KBM-7 (cell line): ENCODE data around the gene HS6ST1.
A peak's percentile ranks its signal among the peaks of the same experiment; 100 is the strongest.

ENCODE experiments used
- DNase-seq: peaks from one replicate; pipeline ENCODE4 v3.0.0-alpha.2; 2015
- in situ Hi-C: fragments of 300-500 bp; cut with MboI; formaldehyde crosslinking; loops from 2 replicates; pipeline ENCODE4 v1.14.3; 2020; ENCODE audit warnings: low sequenced_read_pairs, low pct_unique_long_range_greater_than_20kb, mixed read lengths

The HS6ST1 gene

DNA sequence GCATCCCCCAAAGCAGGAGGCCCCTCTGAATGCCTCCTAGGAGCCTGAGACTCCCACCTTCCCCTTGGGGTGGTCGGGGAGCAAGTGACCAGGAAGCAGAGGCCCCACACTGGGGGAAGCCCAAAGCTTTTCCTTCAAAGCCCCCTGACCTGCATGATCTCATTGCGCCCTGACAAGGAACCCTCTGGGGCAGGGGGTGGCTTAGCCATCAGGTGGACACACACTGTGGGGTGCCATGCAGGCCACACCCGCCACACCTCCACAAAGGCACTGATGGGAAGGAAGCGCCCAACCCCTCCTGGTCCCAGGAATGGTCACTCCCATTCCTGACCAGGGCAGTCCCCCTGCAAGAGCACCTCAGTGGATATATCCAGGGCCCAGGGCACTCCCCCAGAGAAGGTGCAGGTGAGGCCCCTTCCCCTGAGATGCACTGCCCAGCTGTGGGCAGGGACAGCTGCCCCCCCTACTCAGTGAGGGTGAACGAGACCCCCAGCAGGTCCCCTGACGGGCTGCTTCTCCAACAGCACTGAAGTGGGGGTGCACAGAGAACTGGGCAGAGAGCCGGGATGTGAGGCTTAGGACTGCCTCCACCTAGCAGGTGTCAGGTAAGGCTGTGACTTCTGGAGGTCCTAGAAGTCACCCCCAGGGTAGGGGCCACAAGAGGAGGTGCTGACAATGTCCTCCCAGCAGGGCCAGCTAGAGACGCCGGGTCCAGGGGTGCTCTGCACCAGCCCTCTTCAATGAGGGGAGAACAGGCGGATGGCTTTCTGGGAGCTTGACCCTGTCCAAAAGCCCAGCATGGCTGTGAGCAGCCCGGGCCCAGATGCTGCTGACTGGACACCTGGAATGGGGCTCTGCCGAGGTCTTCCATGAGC lies 31.5 kb downstream of the HS6ST1 start:
- in situ Hi-C loops: no loop called here

DNA sequence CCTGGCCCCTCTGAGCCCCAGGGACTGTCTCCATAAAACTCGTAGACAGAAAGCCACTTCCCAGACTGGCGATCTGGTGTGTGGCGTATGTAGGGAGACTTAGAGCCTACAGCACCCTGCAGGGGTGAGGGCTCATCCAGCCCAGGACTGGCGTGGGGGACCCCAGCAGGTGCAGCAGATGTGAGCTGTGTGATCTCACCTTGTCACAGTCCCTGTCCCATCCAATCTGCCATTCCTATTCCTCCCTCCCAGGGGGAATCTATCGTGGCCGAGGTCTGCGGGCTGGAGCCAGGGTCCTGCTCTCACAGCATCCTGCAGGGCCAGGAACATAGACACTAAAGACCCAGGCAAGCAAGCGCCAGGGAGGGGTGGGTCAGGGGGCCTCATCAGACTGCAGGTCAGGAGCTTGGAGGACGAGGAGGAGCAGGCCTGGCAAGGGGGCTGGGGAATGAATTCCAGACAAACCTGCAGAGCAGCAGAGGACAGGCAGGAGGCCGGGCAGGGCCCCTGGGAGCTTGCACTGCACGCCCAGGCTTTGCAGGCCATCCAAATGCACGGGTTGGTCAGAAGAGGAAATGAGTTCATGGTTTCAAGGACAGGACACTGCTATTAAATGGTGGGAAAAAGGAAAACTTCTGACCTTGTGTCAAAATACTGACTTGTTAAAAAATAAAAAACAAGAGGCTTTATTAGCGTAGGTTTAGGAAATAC lies 32.5 kb downstream of the HS6ST1 start:
- no peak for DNase-seq
- in situ Hi-C loops: no loop called here

More for the DNA sequence above, 31.5 kb downstream of the HS6ST1 start:
- DNase-seq: no peak

DNA sequence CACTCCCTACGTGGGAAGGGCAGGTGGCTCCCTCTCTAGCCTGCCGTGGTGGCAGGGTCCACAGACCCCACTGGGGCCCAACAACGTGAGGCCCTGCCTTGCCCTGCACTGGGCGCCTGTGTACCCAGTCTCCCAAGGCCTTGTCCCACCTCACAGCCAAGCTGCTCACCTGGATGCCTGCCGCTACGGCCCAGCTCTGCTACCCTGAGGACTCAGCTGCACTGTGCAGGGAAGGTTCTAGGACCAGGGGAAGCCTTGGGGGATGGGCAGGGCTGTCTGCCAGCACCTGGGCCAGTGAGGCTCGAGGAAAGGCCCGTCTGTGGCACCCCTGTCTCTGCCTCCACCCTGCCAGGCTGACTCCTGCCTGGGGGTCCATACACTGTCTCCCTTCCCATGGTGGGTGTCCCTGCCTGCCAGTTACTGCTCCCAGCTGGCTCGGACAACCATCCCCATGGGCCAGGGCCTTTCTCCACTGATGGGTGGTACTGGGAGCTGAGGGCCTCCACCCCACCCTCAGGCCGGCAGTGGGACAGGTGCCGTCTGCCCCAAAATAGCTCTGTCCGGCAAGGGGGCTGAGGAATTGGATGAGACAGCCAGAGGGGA lies 33.2 kb downstream of the HS6ST1 start:
- in situ Hi-C loops: no loop called here

DNA sequence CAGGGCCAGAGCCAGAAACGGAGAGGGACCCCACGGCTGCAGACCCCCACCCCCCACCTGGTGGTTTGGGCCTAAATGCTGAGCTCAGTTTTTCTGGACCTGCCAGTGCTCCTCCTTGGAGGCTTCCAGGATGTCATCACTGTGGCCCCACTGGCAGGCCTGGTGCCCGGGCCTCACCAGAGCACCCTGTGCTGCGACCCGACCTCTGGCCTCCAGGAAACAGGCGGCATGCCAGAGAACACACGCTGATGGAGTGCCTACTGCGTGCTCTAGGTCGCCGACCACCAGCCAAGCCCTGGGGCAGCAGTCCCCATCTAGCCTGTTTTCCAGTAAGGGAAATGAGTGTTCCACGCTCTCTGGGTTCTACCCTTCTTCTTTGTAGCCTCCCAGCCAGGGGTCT lies 33.8 kb downstream of the HS6ST1 start:
- no peak for DNase-seq
- in situ Hi-C loops: no loop called here

More for the DNA sequence above, 33.2 kb downstream of the HS6ST1 start:
- no peak for DNase-seq

DNA sequence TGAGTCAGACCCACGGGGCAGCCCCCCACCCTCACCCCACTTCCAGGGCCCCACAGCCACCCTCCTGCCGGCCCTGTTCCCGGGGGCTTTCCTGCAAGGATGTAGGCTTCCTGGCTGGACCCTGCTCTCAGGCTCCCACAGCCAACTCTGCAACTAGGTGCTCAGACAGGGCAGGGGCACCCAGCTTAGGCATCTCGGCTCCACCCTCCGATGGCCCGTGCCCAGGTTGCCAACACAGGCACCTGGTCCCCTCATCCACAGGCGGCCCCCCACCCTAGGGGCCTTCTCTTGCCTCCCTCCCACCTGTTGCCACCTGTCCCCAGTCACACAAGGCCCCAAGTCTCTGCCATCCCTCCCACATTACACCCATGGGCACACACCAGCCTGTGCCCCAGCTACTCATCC lies 34.6 kb downstream of the HS6ST1 start:
- DNase-seq: no peak
- in situ Hi-C loops: no loop called here

DNA sequence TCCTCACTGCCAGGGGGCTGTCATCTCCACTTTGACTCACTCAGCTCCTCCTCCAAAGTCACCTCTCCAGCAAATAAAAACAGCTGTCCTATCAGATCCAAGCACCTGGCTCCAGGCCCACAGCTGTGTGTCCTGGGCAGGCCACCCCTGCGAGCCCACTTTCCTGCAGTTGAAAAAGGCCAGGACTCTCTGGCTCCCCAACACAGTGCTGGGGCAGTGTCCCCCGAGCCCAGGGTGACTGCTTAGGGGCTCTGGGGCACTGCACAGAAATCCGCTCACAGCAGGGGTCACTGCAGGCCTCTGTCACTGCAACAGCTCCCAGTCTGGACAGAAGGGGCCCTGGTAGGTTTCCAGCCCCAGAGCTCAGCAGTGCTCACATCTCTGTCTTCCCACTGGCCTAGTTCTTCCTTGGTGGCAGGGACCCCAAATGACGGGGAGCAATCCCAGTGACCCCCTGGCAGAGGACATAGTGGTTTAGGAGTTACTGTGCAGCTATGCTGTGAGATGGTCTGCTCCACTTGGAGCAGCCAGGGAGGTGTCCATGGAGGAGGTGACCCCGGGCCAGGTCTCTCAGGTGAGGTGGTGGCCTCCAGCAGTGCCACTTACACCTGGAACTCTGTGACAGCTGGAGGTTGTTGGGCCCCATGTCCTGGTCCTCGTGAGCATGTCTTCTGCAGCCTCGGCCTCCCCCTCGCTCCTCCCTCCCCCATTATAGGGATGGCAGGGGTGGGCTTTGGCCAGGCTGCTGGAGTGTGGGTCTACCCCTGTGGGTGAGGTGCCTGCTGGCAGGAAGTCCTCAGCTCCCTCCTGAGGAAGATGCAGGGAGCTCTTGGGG lies 35.5 kb downstream of the HS6ST1 start:
- no peak for DNase-seq
- in situ Hi-C loops: no loop called here

DNA sequence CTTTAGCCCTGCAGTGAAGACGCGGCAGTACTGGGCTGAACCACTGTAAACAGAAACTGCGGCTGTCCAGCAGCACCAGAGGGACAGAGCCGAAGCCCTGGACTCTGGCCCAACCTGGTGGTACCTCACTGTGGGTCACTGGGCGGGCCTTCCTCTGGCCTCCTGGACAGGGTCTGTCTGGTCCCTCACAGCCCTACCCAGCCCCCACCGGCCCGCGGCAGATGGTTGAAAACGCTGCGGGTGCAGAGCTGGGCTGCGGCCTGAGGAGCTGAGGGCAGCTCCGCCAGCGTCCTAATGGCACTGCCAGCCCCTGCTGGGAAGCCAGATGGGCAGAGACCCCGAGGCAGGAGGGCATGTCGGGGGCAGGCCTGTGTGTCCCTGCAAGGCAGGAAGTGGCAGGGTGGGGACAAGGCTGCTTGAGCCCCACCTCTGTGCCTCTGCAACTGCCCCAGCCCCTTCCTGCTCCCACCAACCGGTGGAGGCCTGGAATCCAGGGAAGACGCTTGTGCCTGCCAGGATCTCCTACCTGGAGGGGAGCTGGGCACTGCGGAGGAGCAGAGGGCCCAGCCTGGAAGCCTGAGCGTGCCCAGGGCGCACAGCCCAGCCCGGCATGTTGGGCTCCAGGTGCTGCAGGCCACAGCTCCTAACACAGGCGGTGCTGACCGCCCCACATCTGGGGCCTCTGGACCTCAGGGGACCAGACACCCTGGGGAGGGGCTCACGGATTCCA lies 36.3 kb downstream of the HS6ST1 start:
- in situ Hi-C loops: no loop called here
- no peak for DNase-seq

DNA sequence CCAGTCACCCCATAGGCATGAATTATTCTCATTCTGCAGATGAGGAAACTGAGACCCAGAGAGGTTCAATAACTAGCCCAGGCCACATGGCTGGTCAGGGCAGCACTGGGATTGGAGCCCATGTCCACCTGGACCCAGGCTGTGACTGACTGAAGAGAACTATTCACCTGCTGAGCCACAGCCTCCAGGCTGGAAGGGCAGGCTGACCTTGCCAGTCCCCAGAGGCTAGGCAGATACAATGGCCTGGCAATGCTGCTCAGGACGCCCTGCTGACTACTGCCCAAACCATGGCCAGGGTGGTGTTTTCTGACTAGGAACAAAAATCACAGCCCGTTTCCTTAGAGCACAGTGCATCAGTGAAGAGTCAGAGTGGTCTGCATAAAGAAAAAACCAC lies 36.8 kb downstream of the HS6ST1 start:
- in situ Hi-C loops: no loop called here
- no peak for DNase-seq

DNA sequence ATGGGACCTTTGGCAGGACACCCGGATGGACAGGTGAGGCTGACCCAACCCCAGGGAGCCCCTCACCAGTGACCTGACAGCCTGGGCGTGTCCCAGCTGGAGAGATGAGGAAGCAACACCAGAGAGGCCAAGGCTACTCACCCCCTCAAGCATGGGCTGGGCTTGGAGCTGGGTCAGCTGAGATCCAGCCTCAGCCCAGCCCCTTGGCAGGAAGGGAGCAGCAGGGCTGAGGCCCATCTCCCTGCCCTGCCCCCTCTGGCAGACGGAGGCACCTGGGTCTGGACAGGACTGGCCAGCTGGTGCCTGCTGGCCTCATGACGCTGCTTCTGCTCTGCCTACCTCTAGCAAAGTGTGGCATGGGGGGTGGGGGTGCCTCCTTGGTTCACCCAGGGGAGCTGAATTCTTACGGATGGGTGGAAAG lies 37.8 kb downstream of the HS6ST1 start:
- in situ Hi-C loops: no loop called here
- no peak for DNase-seq

DNA sequence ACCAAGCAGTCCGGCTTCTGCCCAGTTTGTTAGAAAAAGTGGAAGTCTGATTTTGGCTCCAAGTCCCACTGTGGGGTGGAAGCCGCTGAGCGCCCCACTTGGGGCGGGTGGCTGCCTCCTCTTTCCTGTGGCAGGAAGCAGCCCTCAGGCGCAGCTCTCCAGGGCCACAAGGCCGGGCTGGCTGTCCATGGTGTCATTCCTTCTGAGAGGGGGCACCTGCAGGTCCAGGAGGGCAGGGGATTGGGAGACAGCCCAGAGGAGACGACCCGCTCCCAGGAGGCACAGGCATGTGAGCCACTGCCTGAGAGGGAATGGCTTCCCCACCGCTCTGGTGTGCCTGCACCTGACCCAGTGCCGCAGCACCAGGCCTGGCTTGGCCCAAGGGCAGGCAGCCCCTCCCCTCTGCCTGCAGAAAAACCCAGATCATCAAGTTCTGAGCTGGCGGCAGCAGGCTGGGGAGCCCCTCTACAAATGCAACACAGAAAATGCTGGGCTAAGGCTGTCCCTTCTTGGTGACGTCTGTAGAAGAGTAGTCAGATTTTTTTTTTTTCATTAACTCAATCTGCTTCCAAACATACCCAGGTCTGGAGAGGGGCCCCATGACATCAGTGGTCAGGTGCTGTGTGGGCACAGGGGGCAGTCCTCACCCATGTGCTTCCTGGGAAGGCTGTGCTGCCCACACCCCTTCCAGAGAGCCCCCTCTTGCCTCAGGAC lies 38.4 kb downstream of the HS6ST1 start:
- in situ Hi-C loops: no loop called here
- DNase-seq: peak; percentile 81

DNA sequence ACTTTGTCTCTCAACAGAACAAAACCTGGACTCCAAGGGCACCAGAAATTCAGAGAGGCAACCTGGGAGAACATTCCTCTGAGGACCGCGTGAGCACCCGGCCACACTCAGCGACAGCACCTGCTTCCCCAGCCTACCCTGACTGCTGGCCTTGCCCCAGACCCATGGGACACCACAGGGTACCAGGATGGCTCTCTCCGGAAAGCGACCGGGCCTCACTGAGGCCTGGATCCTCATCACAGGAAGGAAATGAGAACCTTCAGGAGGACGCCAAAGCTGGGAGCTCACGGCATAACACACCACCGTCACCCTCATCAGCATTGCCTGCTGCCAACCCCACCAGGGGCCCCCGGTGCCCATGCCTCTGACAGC lies 38.9 kb downstream of the HS6ST1 start:
- in situ Hi-C loops: no loop called here
- DNase-seq: no peak

DNA sequence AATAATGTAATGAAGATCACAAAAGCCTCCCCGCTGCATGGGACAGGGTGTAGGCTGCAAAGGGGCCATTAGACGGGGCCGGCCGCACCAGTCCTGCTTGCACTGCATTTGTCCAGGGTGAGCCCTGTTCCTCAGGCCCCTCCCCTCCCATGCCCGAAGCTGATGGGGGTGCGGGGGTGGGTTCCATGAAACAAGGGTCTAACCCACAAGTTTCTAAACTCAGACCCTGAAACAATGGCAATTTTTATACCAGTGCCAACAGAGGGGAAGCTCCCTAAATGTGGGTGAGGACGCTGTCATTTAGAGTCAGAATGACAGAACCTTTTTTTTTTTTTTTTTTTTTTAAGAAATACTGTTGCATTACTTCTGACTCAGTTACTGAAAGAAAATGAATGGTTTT lies 39.7 kb downstream of the HS6ST1 start:
- no peak for DNase-seq
- in situ Hi-C loops: no loop called here

DNA sequence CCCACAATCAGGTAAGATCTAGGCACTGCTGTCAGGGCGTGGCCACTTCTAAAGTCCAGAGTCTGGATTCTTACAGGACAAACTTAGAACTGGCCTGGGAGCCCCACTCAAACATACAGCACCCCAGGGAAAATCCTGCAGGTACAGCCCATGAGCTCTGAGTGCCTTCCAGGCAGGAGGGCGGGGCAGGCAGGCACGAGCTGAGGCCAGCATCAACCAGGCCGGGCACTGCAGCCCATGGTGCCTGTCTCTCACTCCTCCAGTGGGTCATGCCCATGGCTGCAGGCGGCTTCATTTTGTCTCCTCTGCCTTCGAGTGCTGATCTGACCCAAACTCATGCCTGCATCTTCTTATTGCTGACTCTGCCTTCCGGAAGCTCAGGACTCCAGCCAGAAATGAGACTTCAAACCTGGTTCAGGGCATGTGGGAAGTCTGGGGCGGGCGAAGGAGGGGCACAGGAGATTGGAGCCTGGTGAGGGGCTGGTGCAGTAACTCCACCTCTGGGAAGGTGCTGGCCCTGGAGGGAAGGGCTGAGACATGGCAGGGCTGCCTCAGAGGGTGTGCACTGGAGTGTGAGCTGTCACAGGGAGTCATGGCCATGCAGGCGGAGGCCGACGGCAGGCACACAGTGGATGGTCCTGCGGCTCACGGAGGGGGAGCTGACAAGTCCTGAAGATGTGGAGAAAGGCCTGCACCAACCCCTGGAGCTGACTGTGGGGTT lies 40.5 kb downstream of the HS6ST1 start:
- in situ Hi-C loops: no loop called here

DNA sequence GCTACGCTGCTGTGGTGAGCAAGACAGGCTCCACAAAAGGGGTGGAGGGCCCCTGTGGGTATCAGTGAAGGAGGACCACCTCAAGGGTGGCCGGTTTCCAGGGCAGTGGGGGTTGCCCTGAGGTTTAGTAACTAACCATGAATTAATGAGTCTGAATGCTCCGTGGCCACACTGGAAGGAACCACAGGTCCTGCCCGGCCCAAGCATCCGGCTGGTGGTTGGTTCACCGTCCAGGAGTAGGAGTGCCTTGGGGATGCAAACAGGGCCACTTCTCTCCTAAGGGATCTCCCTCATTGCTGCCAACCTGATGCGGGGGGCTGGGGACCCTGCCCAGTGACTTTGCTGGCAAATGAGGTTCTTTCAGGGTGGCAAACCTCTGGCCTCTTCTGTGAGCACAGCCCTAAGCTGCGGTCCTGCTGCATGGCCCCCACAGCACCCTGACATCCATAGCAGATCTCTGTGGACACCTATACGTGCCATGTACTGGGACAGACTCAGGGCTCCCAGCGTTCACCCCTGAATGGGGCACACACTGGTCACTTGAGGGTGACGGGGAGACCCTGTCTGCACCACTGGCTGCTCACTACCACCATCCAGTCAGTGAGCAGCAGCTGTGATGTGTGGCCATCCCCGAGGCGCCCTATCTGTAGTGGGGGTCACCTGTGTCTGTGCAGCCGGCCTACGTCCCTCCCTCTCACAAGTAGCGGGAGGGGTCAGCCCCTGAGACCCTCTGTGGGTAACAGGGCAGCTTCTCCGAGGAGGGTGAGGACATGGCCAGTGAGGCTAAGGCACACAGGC lies 41.6 kb downstream of the HS6ST1 start:
- no peak for DNase-seq
- in situ Hi-C loops: no loop called here

More for the DNA sequence above, 40.5 kb downstream of the HS6ST1 start:
- DNase-seq: no peak

DNA sequence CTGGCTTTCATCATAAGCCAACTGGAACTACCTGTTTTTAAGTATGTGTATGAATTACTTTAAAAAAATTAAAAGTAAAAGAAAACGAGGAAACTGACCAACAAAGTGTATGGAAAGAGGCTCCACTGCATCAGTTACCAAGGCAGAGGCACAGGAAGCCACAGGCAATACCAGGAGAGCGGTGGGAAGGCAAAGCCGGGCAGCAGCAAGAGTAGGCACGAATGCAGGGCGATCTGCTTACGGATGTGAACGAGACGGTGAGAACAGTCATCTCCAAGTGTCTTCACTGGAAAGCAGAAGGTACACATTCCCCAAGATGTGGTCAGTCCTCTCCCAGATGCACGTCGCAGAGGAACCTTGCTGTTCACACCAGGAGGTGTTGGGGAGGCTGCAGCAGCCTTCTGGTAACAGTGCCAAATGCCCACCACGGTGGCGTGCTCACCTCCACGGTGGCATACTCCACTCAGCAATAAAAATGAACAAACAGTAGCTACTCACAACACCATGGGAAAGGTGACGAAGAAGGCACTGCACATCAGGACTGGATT lies 43.1 kb downstream of the HS6ST1 start:
- no peak for DNase-seq
- in situ Hi-C loops: no loop called here

DNA sequence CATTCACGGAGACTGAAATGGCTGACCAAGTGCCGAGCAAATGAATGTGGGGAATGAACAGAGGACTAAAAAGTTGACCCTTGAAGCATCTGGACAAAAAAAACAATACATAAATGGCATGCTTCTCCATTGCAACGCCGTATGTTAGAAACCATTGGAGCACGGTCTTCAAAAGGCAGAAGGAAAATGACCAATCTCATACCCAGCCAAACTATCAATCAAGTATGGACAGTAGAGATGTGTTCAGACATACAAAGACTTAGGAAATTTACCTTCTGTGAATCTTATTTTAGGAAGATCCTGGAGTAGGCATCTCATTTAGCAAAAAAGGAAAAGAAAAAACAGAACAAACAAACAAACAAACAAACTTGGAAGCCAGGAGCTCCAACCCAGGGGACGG lies 44.5 kb downstream of the HS6ST1 start:
- in situ Hi-C loops: no loop called here
- DNase-seq: no peak
